Fibroblast of upper back skin (primary cell): ENCODE data around the gene HOXB13.
A peak's percentile ranks its signal among the peaks of the same experiment; 100 is the strongest.

Experiments
- DNase-seq: peaks from one replicate; pipeline ENCODE4 v3.0.0-alpha.2; 2013

HOXB13 gene

DNA sequence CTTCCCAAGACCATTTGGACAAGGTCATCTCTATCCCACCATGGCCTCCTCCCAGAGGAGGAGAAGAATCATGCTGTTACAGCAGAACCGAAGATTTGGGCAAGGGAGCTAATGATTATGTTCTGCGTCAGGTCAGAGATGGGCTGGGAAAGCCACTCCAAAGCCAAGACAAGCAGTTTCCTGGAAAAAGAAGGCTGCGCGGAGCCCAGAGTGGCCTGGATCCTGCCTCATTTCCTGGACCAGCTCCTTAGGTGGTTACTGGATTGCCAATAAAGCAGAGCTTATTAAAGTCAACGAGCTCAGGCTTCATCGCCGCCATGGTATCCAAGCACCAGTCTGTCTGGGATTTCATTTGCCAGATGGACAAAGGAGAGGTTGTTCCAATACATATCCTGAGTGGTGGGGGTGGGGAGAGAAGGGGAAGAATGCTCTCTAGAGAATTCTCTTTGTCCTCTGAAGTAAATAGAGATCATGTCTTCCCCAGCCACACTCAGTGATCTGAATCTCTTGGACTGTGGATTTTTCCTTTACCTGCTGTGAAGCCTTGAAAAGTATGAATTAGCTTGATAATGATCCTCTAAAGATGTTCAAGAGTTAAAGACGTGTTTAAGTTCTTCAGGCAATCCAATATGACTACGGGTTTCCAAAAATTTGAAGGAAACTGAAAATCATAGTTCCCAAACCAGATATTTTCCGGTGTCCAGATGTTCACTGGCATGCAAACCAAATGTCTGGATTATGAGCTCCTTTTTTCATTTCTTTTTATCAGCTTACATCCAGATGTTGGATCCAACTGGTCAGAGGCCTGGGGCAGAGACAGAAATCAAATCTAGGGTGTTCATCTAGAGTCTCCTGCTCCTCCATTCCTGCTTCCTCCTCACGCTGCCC is 23.9 kb downstream of the HOXB13 start:
- DNase-seq = no peak

DNA sequence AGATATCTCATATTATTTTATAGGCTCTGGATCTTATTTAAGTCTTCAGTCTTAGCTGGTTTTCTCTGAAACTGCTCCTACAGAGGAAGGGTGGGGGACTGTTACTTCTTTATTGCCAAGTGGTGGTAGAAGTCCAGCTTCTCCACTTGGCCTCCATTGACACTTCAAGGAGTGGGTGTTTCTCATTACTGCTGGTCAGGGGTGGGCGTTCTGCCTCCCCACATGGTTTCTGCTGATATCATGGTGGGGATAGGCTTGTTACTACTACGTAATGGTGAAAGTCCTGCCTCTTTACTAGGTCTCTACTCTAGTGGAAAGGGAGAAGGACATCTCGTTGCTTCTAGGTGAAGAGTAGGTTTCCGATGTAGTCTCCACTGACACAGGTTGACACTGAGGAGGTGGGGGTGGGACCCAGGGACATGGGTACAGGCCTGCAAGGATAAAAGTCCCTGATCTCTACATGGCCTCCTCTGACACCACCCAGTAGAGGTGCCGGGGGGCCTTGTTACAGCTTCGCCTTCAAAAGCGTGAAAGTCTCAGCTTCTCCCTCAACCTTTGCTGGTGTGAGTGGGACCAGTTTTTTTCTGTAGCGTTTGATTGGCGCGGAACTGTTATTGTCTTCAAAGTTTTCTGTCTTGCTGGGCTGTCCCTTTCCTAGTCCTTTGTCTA is 26.6 kb downstream of the HOXB13 start:
- no peak for DNase-seq

DNA sequence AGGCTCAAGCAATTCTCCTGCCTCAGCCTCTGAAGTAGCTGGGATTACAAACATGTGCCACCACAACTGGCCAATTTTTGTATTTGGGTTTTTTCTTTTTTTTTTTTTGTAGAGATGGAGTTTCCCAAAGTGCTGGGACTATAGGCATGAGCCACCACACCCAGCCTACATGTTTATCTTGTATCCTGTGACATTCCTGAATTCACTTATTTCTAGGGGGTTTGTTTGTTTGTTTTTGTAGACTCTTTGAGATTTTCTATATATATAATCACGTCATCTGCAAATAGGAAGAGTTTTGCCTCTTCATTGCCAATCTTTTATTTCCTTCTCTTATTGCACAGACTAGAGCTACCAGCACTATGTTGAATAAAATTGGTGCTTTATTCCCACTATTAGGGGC is 35.4 kb downstream of the HOXB13 start:
- no peak for DNase-seq

- no peak for DNase-seq
These were observed 36.5 kb downstream of the HOXB13 start for GRCh38 chr17:48692049-48692448.

DNA sequence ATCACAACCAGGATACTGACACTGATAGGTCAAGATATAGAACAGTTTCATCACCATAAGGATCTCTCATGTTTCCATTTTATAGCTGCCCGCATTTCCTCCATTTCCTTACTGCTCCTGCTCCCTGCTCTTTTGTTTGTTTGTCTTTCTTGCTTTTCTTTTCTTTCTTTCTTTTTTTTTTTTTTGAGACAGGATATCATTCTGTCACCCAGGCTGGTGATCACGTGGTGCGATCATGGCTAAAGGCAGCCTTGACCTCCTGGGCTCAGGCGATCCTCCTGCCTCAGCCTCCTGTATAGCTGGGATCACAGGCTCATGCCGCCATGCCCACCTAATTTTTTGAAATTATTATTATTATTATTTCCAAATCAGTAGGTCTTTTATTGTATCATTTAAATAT is 37.9 kb downstream of the HOXB13 start:
- DNase-seq = no peak

- no peak for DNase-seq
These were observed 46.9 kb downstream of the HOXB13 start for GRCh38 chr17:48681609-48682008.

DNA sequence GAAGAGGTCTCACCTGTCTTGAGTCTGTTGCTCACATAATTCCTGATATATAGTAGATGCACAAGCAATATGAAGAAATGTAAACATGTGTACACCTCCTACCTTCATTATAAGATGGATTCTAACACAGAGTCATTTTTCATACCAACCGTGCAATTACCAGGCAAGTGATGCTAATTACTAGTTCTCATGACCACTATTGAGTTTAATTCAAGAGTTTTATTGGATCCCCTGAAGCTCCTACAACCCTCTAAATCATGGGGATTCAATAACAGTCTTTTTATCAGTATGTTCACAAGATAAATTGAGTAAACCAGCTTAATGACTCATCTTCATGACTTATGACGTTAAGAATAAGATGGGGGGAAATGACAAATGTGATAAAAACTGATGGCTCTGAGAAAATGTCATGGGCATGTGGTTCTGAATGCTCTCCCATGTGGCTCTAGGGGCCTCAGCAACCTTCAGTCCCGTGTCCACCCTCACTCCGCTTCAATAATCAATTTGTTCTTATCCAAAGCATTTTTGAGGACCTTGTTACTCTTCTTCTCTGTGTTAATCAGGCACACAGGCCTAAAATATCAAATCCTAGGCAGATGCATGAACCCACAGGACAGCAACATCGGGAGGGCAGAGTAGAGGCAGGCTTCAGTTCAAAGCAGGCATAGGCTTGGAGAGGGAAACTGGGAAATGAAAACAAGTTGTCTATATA is 49.0 kb downstream of the HOXB13 start:
- DNase-seq = no peak

GRCh38 chr17:48678141-48678971 is 50.2 kb downstream of the HOXB13 start:
- peak; percentile 40 for DNase-seq

GRCh38 chr17:48676963-48677558 is 51.5 kb downstream of the HOXB13 start:
- DNase-seq = no peak
